Measurements from ENCODE around the gene CCDC171. TPM values are rescaled to one million over a fixed set of nuclear protein-coding genes. Genes with fewer than 3 reads are reported as not detected.

CCDC171 gene
- total and polyA plus RNA-seq, 2 of the 13 experiments (the other 11 are each of a cell fraction or from before 2014, with no cell fraction given): 0.95 to 2.5 TPM

DNA sequence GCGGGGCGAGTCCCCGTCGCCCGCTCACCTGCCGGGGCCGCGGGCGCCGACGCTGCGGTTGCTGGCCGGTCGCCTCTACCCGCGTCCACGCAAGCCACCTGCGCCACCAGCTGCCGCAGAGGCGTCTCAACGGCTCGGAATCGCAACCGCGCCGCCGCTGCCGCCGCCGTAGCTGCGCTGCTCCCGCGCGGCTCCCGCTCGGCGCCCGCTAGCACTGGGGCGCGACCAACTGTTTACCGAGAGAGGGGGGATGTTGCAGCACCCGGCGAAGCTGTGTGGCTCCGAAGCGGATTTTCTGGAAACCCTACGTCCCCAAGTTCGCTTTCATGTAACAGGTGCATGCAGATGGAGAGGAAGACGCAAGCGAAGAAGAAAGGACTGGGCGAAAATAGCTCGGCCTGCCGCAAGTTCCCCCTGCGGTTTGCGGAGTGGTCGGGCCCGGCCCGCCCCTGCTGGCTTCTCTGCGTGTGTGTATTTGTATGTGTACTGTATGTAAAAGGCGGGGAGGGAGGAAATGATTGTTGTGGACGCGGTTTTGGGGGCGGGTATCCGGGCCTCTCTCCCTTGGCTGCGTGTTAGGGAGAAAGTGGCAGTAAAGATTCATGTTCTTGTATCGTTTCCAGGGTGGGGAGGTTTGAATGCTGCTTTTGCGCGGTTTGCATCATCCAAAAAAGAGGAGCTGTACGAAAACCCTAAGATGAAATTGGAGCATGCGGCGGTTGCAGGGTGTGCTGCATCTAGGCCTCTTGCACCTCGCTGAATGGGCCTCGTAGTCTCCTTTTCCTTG is 41.9 kb upstream of the CCDC171 start, which contains the start of gene PSIP1 (continued):
- TF ChIP-seq, protein P1, sequence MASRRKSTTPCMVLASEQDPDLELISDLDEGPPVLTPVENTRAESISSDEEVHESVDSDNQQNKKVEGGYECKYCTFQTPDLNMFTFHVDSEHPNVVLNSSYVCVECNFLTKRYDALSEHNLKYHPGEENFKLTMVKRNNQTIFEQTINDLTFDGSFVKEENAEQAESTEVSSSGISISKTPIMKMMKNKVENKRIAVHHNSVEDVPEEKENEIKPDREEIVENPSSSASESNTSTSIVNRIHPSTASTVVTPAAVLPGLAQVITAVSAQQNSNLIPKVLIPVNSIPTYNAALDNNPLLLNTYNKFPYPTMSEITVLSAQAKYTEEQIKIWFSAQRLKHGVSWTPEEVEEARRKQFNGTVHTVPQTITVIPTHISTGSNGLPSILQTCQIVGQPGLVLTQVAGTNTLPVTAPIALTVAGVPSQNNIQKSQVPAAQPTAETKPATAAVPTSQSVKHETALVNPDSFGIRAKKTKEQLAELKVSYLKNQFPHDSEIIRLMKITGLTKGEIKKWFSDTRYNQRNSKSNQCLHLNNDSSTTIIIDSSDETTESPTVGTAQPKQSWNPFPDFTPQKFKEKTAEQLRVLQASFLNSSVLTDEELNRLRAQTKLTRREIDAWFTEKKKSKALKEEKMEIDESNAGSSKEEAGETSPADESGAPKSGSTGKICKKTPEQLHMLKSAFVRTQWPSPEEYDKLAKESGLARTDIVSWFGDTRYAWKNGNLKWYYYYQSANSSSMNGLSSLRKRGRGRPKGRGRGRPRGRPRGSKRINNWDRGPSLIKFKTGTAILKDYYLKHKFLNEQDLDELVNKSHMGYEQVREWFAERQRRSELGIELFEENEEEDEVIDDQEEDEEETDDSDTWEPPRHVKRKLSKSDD (CRISPR knock-in tag; IDR thresholded peaks at IDR 0.05; ENCODE audit: low read depth): peak; percentile 56; the same call in 1 of the 2 replicates
- TF ChIP-seq ATF3 (CRISPR knock-in tag; IDR thresholded peaks at IDR 0.05) (no peak), KDM5B (CRISPR knock-in tag; IDR thresholded peaks at IDR 0.05; ENCODE audit: borderline replicate concordance) (peak; percentile 90), KLF13 (CRISPR knock-in tag; IDR thresholded peaks at IDR 0.05) (no peak), ZBTB3 (CRISPR knock-in tag; IDR thresholded peaks at IDR 0.05; ENCODE audit: borderline replicate concordance, low read depth) (no peak), RFX1 (IDR thresholded peaks at IDR 0.05) (no peak), WIZ (CRISPR knock-in tag; IDR thresholded peaks at IDR 0.05) (no peak), ATF4 (CRISPR knock-in tag; IDR thresholded peaks at IDR 0.05) (peak; percentile 25 to 43; a peak in 1 of 4 replicates), ZNF484 (CRISPR knock-in tag; IDR thresholded peaks at IDR 0.05; ENCODE audit: borderline replicate concordance, low read depth) (no peak; the same call in 1 of the 2 replicates), BRCA1 (CRISPR knock-in tag; IDR thresholded peaks at IDR 0.05) (no peak), RCOR2 (CRISPR knock-in tag; IDR thresholded peaks at IDR 0.05) (no peak), ZNF468 (CRISPR knock-in tag; IDR thresholded peaks at IDR 0.05) (0 out of 2 replicates have a peak, but pooled peaks have one; percentile 77), KLF6 (CRISPR knock-in tag; IDR thresholded peaks at IDR 0.05) (peak; percentile 39; the same call in 1 of the 2 replicates), U2AF2 (IDR thresholded peaks at IDR 0.05; ENCODE audit: low read depth, low read length) (no peak), GMEB2 (CRISPR knock-in tag; IDR thresholded peaks at IDR 0.05; ENCODE audit: low read depth) (0 out of 2 replicates have a peak, but pooled peaks have one; percentile 20), DPF2 (CRISPR knock-in tag; IDR thresholded peaks at IDR 0.05; ENCODE audit: borderline replicate concordance, low read depth) (no peak), ZNF274 (CRISPR knock-in tag; IDR thresholded peaks at IDR 0.05) (no peak), MBD4 (IDR thresholded peaks at IDR 0.05; ENCODE audit: borderline replicate concordance, low read length) (no peak; the same call in 1 of the 2 replicates)
- TF ChIP-seq, protein P2, sequence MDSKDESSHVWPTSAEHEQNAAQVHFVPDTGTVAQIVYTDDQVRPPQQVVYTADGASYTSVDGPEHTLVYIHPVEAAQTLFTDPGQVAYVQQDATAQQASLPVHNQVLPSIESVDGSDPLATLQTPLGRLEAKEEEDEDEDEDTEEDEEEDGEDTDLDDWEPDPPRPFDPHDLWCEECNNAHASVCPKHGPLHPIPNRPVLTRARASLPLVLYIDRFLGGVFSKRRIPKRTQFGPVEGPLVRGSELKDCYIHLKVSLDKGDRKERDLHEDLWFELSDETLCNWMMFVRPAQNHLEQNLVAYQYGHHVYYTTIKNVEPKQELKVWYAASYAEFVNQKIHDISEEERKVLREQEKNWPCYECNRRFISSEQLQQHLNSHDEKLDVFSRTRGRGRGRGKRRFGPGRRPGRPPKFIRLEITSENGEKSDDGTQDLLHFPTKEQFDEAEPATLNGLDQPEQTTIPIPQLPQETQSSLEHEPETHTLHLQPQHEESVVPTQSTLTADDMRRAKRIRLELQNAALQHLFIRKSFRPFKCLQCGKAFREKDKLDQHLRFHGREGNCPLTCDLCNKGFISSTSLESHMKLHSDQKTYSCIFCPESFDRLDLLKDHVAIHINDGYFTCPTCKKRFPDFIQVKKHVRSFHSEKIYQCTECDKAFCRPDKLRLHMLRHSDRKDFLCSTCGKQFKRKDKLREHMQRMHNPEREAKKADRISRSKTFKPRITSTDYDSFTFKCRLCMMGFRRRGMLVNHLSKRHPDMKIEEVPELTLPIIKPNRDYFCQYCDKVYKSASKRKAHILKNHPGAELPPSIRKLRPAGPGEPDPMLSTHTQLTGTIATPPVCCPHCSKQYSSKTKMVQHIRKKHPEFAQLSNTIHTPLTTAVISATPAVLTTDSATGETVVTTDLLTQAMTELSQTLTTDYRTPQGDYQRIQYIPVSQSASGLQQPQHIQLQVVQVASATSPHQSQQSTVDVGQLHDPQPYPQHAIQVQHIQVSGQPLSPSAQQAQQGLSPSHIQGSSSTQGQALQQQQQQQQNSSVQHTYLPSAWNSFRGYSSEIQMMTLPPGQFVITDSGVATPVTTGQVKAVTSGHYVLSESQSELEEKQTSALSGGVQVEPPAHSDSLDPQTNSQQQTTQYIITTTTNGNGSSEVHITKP (CRISPR knock-in tag; IDR thresholded peaks at IDR 0.05; ENCODE audit: low read depth): peak; percentile 99

All from HepG2 (cell line).